Mucosa of rectum (tissue), 2 donors: ENCODE data around the gene SHC2.
"Not testable (repeated sequence)": the region's sequence is repeated elsewhere in the genome, so short reads cannot be mapped to it uniquely, and the experiment has no call there.

Source experiments
- H3K27ac ChIP-seq, 2 donors: one replicate each; pipeline ENCODE4 v1.7.0; 2013; ENCODE audit warnings: inconsistent platforms in 2 of 2, low read depth in 2 of 2, low read length in 2 of 2
- H3K27me3 ChIP-seq, 2 donors: one replicate each; pipeline ENCODE4 v1.7.0; 2013; ENCODE audit warnings: low read length in 2 of 2; ENCODE audit not compliant: control insufficient read depth in 2 of 2, insufficient read depth in 2 of 2
- H3K36me3 ChIP-seq, 2 donors: one replicate each; pipeline ENCODE4 v1.7.0; 2013; ENCODE audit warnings: low read length in 2 of 2; ENCODE audit not compliant: control insufficient read depth in 2 of 2, insufficient read depth in 2 of 2
- H3K4me1 ChIP-seq, 2 donors: one replicate each; pipeline ENCODE4 v1.7.0; 2013; ENCODE audit warnings: low read length in 2 of 2, mild to moderate bottlenecking in 1 of 2; ENCODE audit not compliant: control insufficient read depth in 2 of 2, insufficient read depth in 2 of 2
- H3K4me3 ChIP-seq, 2 donors: one replicate each; pipeline ENCODE4 v1.7.0; 2013; ENCODE audit warnings: low read length in 2 of 2
- H3K9ac ChIP-seq, 2 donors: one replicate each; pipeline ENCODE4 v1.7.0; 2013; ENCODE audit warnings: low read length in 2 of 2, low read depth in 1 of 2, mild to moderate bottlenecking in 1 of 2
- H3K9me3 ChIP-seq, 2 donors: one replicate each; pipeline ENCODE4 v1.7.0; 2013; ENCODE audit warnings: low read length in 2 of 2; ENCODE audit not compliant: control insufficient read depth in 2 of 2
- donor health status: healthy.
- donor health status: Normal muscosa, but diverticular disease.

Gene SHC2

GRCh38 chr19:457636-458035 is 3.2 kb downstream of the SHC2 start:
- Histone ChIP-seq H3K9ac (no peak overlapping the region), H3K27me3 (peaks cover 0 to 5% of the 10 kb centered on the region in 2 donors), H3K9me3 (no peaks in the 10 kb centered on the region), H3K4me3 (no peak overlapping the region), H3K4me1 (no peaks in the 10 kb centered on the region), H3K27ac (no peak overlapping the region), H3K36me3 (no peaks in the 10 kb centered on the region)

GRCh38 chr19:456547-457110 is 4.2 kb downstream of the SHC2 start:
- Histone ChIP-seq H3K27ac (no peak overlapping the region), H3K36me3 (no peaks in the 10 kb centered on the region), H3K9me3 (no peaks in the 10 kb centered on the region)

GRCh38 chr19:455851-456546 is 4.8 kb downstream of the SHC2 start:
- no peak overlapping the region for H3K27ac ChIP-seq
- no peaks in the 10 kb centered on the region for H3K4me1 ChIP-seq
- no peaks in the 10 kb centered on the region for H3K27me3 ChIP-seq
- H3K9ac ChIP-seq, result no peak overlapping the region
- no peaks in the 10 kb centered on the region for H3K9me3 ChIP-seq
- H3K4me3 ChIP-seq, result no peak overlapping the region
- no peaks in the 10 kb centered on the region for H3K36me3 ChIP-seq

More at GRCh38 chr19:456547-457110, 4.2 kb downstream of the SHC2 start:
- Histone ChIP-seq H3K4me1 (no peaks in the 10 kb centered on the region), H3K4me3 (no peak overlapping the region), H3K9ac (no peak overlapping the region), H3K27me3 (no peaks in the 10 kb centered on the region)

GRCh38 chr19:455031-455705 is 5.7 kb downstream of the SHC2 start:
- Histone ChIP-seq H3K4me1 (no peaks in the 10 kb centered on the region), H3K36me3 (no peaks in the 10 kb centered on the region), H3K27ac (no peak overlapping the region), H3K9me3 (no peaks in the 10 kb centered on the region), H3K4me3 (no peak overlapping the region), H3K9ac (no peak overlapping the region), H3K27me3 (no peaks in the 10 kb centered on the region)

- no peaks in the 10 kb centered on the region for H3K36me3 ChIP-seq
- no peaks in the 10 kb centered on the region for H3K9me3 ChIP-seq
- no peaks in the 10 kb centered on the region for H3K27me3 ChIP-seq
- no peak overlapping the region for H3K4me3 ChIP-seq
- H3K9ac ChIP-seq, result no peak overlapping the region
- no peaks in the 10 kb centered on the region for H3K4me1 ChIP-seq
- no peak overlapping the region for H3K27ac ChIP-seq
Observed at GRCh38 chr19:453606-454005, 7.2 kb downstream of the SHC2 start.

- Histone ChIP-seq H3K36me3 (no peaks in the 10 kb centered on the region), H3K9ac (no peak overlapping the region), H3K4me1 (no peaks in the 10 kb centered on the region), H3K9me3 (no peaks in the 10 kb centered on the region), H3K27ac (no peak overlapping the region), H3K4me3 (no peak overlapping the region), H3K27me3 (no peaks in the 10 kb centered on the region)
Observed at GRCh38 chr19:452829-453228, 8.0 kb downstream of the SHC2 start.

- H3K36me3 ChIP-seq, H3K4me1 ChIP-seq, H3K4me3 ChIP-seq, H3K9me3 ChIP-seq, H3K9ac ChIP-seq, H3K27ac ChIP-seq, H3K27me3 ChIP-seq: not testable (repeated sequence)
Observed at GRCh38 chr19:450912-451481, 9.8 kb downstream of the SHC2 start.

- no peak overlapping the region for H3K27ac ChIP-seq
- no peaks in the 10 kb centered on the region for H3K36me3 ChIP-seq
- no peaks in the 10 kb centered on the region for H3K27me3 ChIP-seq
- no peaks in the 10 kb centered on the region for H3K4me1 ChIP-seq
- H3K9ac ChIP-seq, result no peak overlapping the region
- H3K9me3 ChIP-seq, result no peaks in the 10 kb centered on the region
- no peak overlapping the region for H3K4me3 ChIP-seq
Observed at GRCh38 chr19:449916-450315, 10.9 kb downstream of the SHC2 start.

GRCh38 chr19:447816-448560 is 12.8 kb downstream of the SHC2 start:
- Histone ChIP-seq H3K36me3 (no peaks in the 10 kb centered on the region), H3K9ac (no peak overlapping the region), H3K27me3 (no peaks in the 10 kb centered on the region), H3K4me3 (no peak overlapping the region), H3K4me1 (no peaks in the 10 kb centered on the region), H3K9me3 (no peaks in the 10 kb centered on the region), H3K27ac (no peak overlapping the region)

GRCh38 chr19:447064-447426 is 13.8 kb downstream of the SHC2 start:
- Histone ChIP-seq H3K27me3 (no peaks in the 10 kb centered on the region), H3K4me1 (no peaks in the 10 kb centered on the region), H3K9ac (no peak overlapping the region), H3K27ac (no peak overlapping the region), H3K36me3 (no peaks in the 10 kb centered on the region), H3K9me3 (no peaks in the 10 kb centered on the region), H3K4me3 (no peak overlapping the region)
